ENCODE measurements around the gene TMSB4X. TPM values are rescaled to one million over a fixed set of nuclear protein-coding genes. Genes with fewer than 3 reads are reported as not detected.

TMSB4X gene
- polyA plus RNA-seq, 1 experiment: 6,551 TPM

DNA sequence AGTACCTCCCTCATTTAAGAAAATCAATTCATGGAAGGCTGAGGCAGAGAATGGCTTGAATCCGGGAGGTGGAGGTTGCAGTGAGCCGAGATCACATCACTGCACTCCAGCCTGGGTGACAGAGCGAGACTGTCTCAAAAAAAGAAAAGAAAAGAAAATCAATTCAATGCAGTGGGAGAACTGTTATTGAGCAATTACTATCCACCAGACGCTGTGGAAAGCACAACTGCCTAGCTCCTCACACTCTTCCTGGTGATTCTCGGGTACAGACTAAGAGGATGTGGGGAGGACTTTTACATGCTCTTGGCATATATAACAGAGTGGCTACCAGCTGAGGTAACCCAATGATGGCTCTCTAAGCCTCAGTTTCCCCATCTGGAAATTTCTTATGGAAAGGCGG, 2.7 kb upstream of the TMSB4X start:
- DNase-seq (ENCODE audit: low read depth, low spot score): no peak
- CTCF ChIA-PET: interaction anchor here (1.4 kb wide), 1 partner anchor 26 kb away, joined by 3 read pairs; no protein-coding TSS in a partner anchor
- Histone ChIP-seq H3K27me3 (ENCODE audit: control insufficient read depth, insufficient read depth, low read length) (no peaks in the 10 kb centered on the region), H3K4me3 (ENCODE audit: low read depth, low read length) (no peak overlapping the region), H3K27ac (ENCODE audit: low read depth, low read length) (no peak overlapping the region), H3K9me3 (ENCODE audit: control insufficient read depth, insufficient read depth, low read length) (no peaks in the 10 kb centered on the region; the same call in 1 of the 2 replicates)
- TF ChIP-seq, protein P1, sequence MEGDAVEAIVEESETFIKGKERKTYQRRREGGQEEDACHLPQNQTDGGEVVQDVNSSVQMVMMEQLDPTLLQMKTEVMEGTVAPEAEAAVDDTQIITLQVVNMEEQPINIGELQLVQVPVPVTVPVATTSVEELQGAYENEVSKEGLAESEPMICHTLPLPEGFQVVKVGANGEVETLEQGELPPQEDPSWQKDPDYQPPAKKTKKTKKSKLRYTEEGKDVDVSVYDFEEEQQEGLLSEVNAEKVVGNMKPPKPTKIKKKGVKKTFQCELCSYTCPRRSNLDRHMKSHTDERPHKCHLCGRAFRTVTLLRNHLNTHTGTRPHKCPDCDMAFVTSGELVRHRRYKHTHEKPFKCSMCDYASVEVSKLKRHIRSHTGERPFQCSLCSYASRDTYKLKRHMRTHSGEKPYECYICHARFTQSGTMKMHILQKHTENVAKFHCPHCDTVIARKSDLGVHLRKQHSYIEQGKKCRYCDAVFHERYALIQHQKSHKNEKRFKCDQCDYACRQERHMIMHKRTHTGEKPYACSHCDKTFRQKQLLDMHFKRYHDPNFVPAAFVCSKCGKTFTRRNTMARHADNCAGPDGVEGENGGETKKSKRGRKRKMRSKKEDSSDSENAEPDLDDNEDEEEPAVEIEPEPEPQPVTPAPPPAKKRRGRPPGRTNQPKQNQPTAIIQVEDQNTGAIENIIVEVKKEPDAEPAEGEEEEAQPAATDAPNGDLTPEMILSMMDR (IDR thresholded peaks at IDR 0.05; ENCODE audit: low read depth, low read length): no peak
- POLR2A ChIA-PET: no interaction called here

DNA sequence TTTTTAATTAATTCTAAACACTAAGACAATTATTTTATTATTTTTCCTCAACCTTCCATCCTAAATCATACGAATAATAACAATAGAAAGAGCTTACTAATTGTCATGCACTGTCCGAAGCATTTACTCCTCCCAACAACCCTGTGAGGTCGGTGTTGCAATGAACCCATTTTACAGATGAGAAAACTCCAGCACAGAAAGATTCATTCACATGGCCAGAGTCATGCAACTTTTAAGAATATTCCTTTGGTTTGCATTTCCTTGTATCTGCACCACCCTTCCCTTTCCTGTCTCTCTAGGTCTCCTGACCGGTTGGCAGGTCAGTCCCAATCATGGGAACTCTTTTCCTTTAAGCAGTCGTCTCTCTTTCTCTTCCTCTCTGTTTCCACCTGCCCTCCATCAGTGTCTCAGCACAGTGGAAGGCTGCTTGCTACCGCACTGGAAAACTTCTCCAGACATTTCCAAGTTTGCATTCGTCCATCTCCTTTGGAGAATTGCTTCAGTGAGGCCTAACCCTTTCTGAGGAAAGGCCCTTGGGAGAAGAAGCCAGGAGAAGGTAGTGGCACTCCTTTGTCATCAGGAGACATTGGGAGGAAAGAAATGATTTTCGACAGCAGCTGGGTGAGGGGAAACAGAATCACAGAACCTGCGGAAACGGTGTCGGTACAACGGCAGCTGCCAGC, 1.9 kb upstream of the TMSB4X start:
- TF ChIP-seq, protein P1 (IDR thresholded peaks at IDR 0.05; ENCODE audit: low read depth, low read length): no peak
- ChIA-PET POLR2A (no interaction called here), CTCF (interaction anchor here (2.7 kb wide), 1 partner anchor 26 kb away, joined by 10 read pairs; no protein-coding TSS in a partner anchor)
- no peak for DNase-seq (ENCODE audit: low read depth, low spot score)
- no peaks in the 10 kb centered on the region; the same call in 1 of the 2 replicates for H3K9me3 ChIP-seq (ENCODE audit: control insufficient read depth, insufficient read depth, low read length)
- H3K27ac ChIP-seq (ENCODE audit: low read depth, low read length): no peak overlapping the region
- no peak overlapping the region for H3K4me3 ChIP-seq (ENCODE audit: low read depth, low read length)
- no peaks in the 10 kb centered on the region for H3K27me3 ChIP-seq (ENCODE audit: control insufficient read depth, insufficient read depth, low read length)

DNA sequence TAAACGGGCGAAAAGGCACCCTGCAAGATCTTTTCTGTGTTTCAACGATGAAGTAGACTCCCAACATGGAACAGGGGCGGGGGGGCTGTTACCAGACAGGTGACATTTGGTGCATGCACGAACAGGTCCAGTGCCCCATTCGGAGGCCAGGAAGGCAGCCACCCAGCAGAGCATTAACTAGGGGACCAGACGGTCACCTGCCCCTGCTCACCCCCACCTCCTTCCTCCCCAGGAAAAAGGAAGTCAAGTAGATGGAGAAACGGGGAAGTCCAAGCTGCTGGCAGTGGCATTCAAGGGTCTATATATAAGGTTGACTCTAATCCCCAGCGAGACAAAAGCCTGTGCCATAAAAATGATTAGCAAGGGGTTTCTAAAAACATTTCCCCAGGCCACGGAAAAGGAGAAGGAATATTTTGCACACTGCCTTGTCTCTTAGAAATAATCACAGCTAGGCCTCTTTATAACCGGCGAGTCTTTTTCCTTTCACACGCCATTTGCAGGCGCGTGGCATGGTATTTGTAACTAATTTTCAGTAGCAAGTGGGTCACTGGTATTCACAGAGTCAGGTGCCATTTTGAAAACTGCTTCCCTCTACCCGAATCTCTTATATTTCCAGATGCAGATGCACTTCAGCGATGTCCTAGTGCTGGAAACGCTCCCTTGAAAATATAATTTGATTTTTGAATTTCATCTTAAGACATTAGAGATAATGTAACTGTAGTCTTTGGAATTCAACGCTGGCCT, 1.2 kb upstream of the TMSB4X start:
- ChIA-PET CTCF (interaction anchor here (2.7 kb wide), 1 partner anchor 27 kb away, joined by 10 read pairs; no protein-coding TSS in a partner anchor), POLR2A (interaction anchor here (1.5 to 5.5 kb wide), 4 partner anchors 17 to 761 kb away, joined by 4 to 39 read pairs (median 20); partner anchors contain the start of genes OFD1 and TRAPPC2)
- Histone ChIP-seq H3K27me3 (ENCODE audit: control insufficient read depth, insufficient read depth, low read length) (no peaks in the 10 kb centered on the region), H3K27ac (ENCODE audit: low read depth, low read length) (peak overlapping the region; percentile 86), H3K9me3 (ENCODE audit: control insufficient read depth, insufficient read depth, low read length) (no peaks in the 10 kb centered on the region; the same call in 1 of the 2 replicates), H3K4me3 (ENCODE audit: low read depth, low read length) (peak overlapping the region; percentile 81)
- DNase-seq (ENCODE audit: low read depth, low spot score): no peak
- TF ChIP-seq, protein P1 (IDR thresholded peaks at IDR 0.05; ENCODE audit: low read depth, low read length): no peak

DNA sequence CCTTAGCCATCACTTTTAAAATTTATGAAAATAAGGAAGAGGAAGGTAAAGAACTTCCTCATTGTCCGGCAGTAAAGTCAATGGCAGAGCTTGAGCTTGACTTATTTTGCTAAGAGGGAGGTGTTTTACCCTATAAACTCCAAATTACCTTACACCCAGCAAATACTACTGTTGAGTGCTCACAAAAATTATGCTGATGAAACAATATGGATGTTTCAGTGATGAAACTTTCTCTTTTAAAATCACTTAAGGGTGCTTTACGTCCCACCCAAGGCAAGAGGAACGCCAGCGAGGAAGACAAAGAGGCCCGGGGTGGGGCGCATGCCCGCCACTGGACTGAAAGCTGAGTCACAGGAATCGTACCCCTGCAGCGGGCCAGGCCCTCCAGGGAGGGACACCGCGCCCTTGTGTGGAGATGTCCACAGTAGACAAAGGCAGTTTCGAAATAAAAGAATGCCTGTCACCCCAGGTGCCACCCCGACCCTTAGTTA, 560 bp upstream of the TMSB4X start:
- ChIA-PET CTCF (interaction anchor here (2.7 kb wide), 1 partner anchor 28 kb away, joined by 10 read pairs; no protein-coding TSS in a partner anchor), POLR2A (interaction anchor here (0.6 to 5.5 kb wide), 11 partner anchors 18 to 760 kb away, joined by 3 to 39 read pairs (median 5); partner anchors contain the start of genes OFD1 and TRAPPC2)
- H3K27me3 ChIP-seq (ENCODE audit: control insufficient read depth, insufficient read depth, low read length): no peaks in the 10 kb centered on the region
- peak overlapping the region; percentile 86 for H3K27ac ChIP-seq (ENCODE audit: low read depth, low read length)
- H3K4me3 ChIP-seq (ENCODE audit: low read depth, low read length): peak overlapping the region; percentile 81
- no peak for DNase-seq (ENCODE audit: low read depth, low spot score)
- H3K9me3 ChIP-seq (ENCODE audit: control insufficient read depth, insufficient read depth, low read length): no peaks in the 10 kb centered on the region; the same call in 1 of the 2 replicates
- TF ChIP-seq, protein P1 (IDR thresholded peaks at IDR 0.05; ENCODE audit: low read depth, low read length): no peak

Data from AG04450 (cell line).